SKM-1 treated with dmso at 0.1 percent for 144 hours (cell line): ENCODE data around the gene SASH1.
A peak's percentile ranks its signal among the peaks of the same experiment; 100 is the strongest.

Experiments used
- DNase-seq: peaks from one replicate; lab custom pipeline; 2025; ENCODE audit not compliant: unreplicated experiment; lab: John Stamatoyannopoulos, UW

Gene SASH1

DNA sequence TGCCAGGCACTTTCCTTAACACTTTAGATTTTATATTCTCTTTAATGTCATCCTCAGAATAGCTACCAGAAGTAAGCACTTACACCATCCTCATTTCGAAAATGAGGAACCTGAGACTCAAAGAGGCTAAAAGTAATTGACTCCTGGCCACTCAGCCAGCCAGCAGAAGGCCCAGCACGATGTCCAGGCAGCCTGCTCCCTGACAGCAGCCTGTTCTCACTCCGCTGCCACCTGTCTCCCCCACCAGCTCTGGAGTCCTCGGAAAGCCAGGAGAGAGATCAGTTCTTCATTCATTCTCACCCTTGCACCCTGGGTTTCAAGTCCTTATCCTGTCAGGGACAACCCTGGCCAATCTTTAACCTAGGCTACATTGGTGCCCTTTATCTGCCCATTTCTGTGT is 174.0 kb downstream of the SASH1 start:
- peak; percentile 30 for DNase-seq

DNA sequence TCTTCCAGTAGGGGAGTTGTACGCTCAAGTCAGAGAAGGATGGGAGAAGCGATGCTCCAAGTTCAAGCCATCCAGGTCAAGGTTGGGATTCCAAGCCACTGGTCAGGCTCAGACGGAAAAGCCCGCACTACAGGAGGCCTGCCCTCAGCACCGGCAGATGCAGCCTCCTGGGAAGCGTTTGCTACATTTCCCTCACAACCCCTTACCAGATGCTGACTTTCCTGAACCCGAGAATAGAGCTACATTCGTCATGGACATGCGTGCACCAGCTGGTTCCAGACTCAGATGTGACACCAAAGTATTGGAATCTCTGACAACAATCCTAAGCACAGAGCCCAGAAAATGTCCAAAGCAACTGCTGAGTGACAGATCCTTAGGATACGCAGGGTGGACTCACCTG is 174.8 kb downstream of the SASH1 start:
- no peak for DNase-seq

DNA sequence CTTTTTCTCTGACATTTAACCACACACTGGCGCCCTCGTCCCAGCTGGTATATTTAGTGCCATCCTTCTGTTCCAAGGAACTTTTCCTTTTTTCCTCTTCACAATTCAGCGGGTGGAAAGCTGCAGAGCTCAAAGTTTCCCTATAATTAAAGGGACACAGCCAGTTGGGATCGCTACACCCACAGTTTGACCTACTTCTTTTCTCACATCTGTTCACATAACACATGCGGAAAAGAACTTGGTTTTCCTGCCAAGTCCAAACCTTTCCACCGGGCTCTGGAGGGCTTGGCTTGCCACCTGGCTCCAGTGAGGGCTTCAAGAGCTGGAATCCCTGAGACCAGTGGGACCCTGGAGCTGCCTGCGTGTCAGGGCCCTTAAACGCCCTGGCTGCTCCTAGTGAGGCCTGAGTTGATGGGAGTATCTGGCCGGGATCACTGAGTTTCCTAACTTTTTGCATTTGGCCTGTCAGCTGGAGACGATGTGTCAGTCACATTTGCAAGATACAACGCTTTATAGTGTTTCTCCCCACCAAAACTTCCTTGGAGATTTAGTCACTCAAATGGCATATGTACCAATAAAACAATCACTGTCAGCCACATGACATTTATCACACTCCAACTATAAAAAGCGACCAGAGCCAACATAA is 176.0 kb downstream of the SASH1 start:
- no peak for DNase-seq

DNA sequence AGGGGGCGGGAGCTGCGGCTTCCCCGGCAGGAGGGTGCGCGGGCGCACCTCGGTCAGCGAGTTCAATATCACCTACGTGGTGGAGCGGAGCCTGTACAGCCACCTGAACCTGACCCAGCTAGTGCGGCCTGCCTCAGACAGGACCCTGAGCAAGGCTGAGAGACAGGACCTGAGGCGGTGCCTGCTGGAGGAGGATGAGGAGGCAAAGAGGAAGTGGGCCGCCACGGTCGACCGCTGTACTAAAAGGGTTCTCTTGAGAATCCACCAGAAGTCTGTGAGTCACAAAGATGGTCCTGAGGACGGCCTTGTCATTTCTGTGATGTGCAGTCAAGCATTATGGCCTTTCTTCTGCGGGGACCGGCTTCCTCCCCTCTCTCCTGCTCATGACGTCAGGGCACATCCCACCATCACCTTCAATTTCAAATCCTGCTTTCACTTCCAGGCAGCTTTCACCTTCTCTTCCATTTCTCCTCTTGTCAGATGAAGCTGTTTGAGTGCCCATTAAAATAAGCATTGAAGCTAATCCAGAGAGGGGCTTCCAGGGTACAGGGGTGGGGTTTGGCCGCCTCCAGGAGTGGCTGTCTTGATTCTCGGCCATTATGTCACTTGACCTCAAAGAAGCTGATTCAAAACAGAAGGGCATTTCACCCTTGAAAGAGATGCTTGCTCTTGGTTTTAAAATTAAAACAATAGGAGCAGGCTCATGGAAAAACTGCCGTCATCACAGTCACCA is 177.6 kb downstream of the SASH1 start:
- peak; percentile 14 for DNase-seq

DNA sequence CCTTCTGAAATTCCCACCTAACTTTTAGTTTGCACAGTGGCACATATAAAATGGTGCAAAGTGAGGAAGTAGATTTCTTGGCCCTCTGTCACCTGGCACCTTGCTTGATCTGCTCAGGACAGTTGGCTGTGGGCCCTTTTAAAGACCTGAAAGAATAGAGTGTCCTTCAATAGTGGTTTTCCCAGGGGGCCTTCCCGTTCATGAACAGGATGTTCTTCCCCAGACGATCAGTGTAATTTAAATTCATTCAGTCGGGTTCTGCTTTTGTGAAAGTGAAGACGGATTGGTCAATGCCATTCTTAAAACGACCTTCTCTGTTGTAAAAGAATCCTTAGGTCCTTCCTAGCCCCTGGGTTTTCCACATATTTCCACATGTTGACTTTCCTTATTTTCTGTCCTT is 178.5 kb downstream of the SASH1 start:
- DNase-seq = no peak

DNA sequence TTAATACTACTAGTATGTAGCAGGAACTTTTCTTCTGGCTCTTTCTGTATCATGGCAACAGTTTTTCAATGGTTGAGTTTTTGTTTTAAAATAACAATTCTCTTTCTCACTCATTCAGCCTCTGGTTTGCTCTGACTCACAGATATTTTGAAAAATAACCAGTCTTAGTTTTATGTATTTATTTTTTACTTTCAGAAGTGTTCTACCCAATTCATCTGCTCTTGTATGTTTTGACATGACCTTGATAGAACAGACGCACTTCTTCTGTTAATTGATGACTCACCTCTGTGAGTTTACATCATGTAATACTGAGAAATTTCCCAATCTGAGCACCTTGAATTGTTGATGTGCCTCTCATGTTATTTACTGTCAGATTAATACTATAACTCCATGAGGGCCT is 178.9 kb downstream of the SASH1 start:
- no peak for DNase-seq

DNA sequence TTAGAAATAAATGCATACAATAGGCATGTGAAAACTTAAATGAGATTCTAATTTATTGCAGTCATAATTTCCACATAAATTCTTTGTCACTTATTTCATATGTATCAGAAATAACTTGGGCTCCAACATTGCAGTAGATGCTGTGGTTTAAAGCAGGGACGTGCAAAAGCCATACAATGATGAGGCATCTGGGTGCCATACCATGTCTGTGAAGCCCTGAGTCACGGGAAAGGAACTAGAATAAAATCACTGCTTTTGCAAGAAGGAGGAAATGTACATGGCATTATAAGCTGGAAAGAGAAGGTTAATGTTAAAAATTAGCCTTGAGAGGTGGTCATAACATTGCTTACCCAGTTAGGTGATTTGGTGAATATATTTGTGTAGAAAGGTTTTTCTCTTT is 180.4 kb downstream of the SASH1 start:
- DNase-seq = no peak

DNA sequence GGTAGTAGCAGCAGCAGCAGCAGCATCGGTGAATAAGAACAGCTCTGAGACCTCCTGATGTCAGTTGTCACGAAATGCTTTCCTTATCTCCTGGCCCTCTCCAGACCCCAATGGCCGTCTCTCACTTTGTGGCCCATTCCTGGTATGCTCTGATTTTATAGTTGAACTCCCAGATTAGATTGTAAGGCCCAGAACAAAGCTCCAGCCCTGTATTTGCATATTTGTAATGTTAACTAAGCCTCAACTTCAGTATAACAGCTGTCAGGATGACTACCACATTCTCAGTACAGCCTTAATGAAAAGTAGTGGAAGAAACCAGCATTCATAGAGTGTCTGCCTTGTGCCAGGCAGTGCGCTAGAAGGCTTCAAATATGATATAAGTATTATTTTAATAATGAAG is 180.9 kb downstream of the SASH1 start:
- DNase-seq = no peak

DNA sequence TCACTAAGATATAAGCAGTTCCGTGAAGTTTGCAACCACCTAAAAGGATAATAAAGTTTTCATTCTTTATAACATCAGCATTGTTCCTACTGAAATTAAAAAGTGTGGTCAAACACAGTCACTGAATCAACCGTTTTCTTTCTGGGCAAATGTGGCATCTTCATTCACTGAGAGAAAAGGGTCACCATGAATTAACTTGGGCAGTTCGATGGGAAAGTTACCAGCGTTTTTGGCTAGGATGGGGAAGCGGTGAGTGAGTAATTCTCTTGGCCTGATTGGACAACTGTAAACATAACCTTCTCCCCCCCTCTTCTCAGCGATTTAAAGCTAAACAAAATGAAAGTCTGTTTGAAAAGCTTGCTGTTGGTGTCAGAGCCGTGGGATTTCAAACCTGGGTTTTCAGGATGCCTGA is 181.8 kb downstream of the SASH1 start:
- DNase-seq = no peak

DNA sequence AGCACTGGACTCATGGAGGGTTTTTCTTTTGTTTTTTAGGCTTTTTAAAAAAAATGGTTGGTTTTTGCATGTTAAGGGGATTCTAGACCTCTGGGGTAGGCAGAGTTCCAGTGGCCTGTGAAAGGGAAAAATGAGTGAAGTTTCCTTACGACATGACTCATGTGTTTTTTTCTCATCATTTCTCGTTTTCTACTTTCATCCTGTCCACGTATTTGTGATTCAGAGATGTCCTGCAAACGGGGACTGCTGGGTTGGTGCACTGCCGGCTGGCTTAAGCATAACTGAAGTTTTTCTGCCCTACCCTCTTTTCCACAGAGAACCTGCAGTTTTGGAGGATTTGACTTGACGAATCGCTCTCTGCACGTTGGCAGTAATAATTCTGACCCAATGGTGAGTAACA is 182.3 kb downstream of the SASH1 start:
- DNase-seq = no peak

DNA sequence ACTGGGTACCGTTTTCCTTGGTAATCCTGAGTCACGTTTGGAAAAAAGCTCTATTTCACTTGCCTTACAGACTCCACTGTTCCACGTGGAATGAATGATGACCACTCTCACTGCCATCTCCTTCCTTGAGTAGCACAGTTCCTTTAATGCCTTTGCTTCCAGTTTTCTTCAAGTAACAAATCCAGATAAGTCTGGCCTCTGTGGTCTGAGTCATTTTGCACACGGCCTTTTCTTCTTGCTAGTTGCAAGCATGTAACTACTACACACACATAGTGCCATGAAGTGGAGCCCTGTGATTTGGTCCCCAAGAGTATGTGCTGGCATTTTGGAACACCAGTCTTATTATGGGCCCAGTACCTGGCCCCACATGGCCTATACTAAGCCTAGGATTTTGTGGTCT is 182.8 kb downstream of the SASH1 start:
- DNase-seq = no peak

DNA sequence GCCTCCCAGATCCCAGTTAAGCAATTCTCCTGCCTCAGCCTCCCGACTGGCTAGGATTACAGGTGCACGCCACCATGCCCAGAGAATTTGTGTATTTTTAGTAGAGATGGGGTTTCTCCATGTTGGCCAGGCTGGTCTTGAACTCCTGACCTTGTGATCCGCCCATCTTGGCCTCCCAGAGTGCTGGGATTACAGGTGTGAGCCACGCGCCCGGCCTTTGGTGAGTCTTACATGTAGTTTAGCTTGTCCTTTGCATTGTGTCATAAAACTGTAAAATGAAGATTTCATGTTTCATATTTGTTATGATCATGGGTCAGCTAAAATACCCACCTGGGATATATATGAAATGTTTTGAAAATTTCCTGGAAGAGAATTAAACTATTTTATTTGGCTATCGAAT is 183.5 kb downstream of the SASH1 start:
- DNase-seq = no peak

DNA sequence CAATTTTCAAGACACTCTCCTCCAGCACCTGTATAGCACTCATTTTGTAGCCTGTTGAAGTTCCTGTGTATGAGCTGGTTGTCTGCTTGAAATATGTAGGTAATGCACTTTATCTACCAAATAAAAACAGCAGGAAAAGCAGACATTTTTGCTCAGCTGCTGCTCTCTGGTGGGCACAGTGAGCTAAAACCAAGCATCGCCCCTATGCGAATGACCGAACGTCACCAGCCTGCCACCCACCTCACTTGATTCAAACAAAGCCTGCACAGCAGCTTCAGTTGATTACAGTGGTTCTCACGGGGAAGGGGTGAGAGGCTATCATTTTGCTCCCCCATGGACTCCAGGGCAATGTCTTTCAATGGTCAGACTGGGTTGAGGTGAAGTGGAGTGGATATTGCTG is 185.7 kb downstream of the SASH1 start:
- DNase-seq = no peak

DNA sequence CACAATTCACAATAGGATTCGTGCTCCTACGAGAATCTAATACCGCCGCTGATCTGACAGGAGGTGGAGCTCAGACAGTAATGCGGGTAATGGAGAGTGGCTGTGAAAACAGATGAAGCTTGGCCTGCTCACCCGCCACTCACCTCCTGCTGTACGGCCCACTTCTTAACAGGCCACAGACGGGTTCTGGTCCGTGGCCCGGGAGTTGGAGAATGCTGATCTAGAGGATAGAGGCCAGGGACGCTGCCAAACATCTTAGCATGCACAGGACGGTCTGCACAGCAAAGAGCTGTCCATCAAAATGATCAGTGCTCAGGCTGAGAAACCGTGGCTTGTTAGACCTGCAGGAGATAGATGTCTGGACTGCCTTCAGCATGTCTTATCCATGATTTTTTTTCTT is 186.4 kb downstream of the SASH1 start:
- no peak for DNase-seq

DNA sequence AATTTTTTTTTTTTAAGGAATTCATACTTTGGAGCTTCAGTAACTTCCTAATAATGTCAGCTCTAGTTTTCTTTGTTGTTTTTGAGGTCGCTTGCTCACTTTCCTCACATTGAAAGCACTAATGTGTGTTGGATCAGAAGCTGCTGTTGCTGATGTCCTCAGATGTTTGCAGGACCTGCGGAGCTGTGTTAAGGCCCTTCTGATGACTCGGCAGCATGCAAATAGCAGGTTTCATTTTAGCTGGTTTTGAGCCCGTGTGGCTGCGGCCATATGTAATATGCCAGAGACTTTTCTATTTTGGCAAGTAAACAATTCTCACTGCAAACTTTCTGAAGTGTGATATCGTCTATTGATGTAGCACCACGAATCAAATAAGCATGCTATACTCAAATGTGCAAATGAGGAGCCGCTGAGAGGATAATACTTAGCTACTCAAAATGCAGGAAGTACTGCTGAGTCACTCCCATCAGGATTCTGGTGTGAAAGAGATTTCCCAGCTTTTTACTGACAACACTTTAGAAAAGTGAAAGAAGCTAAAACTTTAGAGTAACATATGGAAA is 187.8 kb downstream of the SASH1 start:
- DNase-seq = no peak

DNA sequence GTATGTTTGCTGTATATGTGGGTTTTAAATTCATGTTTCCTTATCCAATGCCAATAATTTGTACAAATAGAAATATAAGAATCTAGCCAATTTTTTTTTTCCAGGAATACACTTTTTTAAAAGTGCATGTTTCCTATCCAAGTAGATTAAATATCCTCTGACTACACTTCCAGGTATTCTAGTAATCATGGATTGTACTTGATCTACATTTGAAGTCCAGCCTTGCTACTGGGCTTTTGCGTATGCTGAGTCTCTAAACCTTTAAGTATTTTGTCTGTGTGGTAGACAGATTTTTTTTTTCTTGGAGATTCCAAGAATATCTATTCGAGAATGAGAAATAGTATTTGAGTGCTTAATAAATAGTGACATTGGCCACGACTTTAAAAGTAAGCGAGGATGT is 188.3 kb downstream of the SASH1 start:
- DNase-seq = no peak

DNA sequence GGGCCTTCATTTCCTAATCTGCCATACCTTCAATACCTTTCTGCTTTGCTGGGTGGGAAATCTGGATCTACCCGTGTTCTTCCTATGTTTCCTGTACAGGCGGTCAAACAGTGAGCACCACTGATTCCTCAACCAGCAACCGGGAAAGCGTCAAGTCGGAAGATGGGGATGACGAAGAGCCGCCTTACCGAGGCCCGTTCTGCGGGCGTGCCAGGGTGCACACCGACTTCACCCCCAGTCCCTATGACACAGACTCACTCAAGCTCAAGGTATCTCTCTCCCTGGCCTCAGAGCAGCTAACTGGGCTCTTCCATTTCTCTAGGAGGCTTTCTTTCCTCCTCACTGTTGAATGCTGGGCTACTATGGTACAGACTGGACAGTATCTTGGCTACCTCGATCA is 190.1 kb downstream of the SASH1 start:
- no peak for DNase-seq

DNA sequence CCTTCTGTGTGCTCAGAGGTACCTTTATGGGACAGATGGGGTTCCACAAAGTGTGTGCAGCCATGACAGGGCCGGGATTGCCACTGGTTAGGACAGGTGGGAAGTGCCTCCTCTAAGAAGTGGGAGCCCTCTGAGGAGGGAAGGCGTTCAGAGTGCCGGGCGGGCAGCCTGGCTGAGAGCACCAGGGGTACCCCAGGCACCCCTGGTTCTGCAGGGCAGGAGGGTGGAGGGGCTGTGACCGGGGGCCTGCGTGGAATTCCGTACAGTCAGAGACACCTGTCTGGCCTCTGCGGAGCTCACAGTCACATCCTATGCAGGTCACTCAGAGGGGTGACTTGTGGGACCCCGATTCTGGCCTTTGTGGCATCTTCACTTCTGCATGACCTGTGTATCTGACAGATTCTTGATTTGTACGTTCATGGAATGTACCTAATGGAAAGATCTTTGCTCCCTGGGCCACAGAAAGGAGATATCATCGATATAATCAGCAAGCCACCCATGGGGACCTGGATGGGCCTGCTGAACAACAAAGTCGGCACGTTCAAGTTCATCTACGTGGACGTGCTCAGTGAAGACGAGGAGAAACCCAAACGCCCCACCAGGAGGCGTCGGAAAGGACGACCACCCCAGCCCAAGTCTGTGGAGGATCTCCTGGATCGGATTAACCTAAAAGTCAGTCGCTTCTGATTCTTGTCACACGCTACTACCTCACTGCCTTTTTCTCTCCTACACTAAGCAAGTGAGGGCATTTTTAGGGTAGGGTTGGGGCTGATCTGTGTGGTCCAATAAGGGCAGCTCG is 190.9 kb downstream of the SASH1 start:
- DNase-seq = no peak

DNA sequence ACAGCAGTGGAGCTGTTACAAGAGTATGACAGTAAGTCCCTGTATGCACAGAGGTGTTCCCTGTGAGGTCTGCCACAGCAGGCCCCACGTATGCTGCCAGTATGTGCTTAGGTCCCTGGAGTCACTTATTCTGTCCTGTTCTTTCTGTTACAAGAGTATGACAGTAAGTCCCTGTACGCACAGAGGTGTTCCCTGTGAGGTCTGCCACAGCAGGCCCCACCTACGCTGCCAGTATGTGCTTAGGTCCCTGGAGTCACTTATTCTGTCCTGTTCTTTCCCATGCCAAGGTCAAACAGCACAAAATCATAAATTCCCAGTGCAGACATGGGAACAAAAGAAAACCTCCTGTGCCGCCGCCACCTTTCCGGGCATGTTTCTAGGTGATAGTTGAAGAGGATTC is 192.2 kb downstream of the SASH1 start:
- no peak for DNase-seq

DNA sequence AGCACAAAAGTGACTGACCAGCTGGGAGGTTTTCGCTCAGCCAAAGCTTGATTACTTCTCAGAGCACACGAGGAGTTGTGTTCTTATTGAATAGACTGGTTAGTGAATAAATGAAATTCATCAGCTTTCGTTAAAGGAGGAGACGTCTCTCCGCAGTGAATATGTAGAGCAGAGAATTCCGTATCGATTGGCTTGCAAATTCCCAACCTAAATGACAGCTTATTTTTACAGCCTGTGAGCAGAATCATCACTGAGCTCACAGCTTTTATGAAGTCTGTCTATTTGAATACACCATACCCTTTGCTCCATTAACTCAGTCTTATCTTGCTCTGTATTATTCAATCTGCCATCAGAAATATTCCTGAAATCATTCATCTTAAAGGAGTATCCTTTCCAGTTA is 192.7 kb downstream of the SASH1 start:
- no peak for DNase-seq

DNA sequence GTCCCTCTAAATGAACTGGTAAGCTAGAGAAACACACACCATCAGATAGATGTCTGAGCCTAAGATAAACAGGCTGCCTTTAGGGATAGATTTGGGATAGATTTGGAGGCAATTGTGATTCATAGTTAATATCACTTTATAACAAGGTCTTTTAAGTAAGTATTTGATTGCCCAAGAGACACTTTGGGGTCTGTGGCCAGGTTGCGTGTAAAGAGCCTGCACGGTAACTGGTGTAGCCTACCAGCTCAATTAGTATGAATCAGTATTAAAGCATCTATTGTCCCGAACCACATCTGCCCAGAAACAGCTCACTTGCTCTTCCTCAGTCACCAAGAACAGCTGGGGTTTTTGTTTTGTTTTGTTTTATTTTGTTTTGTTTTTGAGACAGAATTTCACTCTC is 193.3 kb downstream of the SASH1 start:
- no peak for DNase-seq
